ENCODE results near the gene ABCC2. TPM values are rescaled to one million over a fixed set of nuclear protein-coding genes. Genes with fewer than 3 reads are reported as not detected.
"Not testable (repeated sequence)": the region's sequence is repeated elsewhere in the genome, so short reads cannot be mapped to it uniquely, and the experiment has no call there.

The ABCC2 gene
- total RNA-seq, 2 donors from 2014 or later: 0.64 to 0.89 TPM

GRCh38 chr10:99799613-99800012 lies 17.2 kb downstream of the ABCC2 start:
- no peak for DNase-seq
- no peak for ATAC-seq
- intact Hi-C loops (cut with DNase I, micrococcal nuclease): no loop called here

- intact Hi-C loops (cut with DNase I, micrococcal nuclease): no loop called here
- DNase-seq (no peak), ATAC-seq (no peak)
These were observed 22.0 kb downstream of the ABCC2 start for GRCh38 chr10:99804471-99804870.

- no peak for DNase-seq
- intact Hi-C loops (cut with DNase I, micrococcal nuclease): no loop called here
- ATAC-seq: no peak
These were observed 22.8 kb downstream of the ABCC2 start for GRCh38 chr10:99805190-99805589.

GRCh38 chr10:99806091-99806490 lies 23.7 kb downstream of the ABCC2 start:
- ATAC-seq: no peak
- intact Hi-C loops (cut with DNase I, micrococcal nuclease): no loop called here
- no peak for DNase-seq

- ATAC-seq: no peak
- DNase-seq: no peak
- intact Hi-C loops (cut with DNase I, micrococcal nuclease): no loop called here
These were observed 25.3 kb downstream of the ABCC2 start for GRCh38 chr10:99807786-99808185.

- no peak for ATAC-seq
- intact Hi-C loops (cut with DNase I, micrococcal nuclease): no loop called here
- no peak for DNase-seq
These were observed 25.8 kb downstream of the ABCC2 start for GRCh38 chr10:99808270-99808669.

GRCh38 chr10:99809481-99809880 lies 27.0 kb downstream of the ABCC2 start:
- no peak for ATAC-seq
- no peak for DNase-seq
- intact Hi-C loops (cut with DNase I, micrococcal nuclease): no loop called here

- DNase-seq (no peak), ATAC-seq (no peak)
- intact Hi-C loops (cut with DNase I, micrococcal nuclease): no loop called here
These were observed 27.6 kb downstream of the ABCC2 start for GRCh38 chr10:99809931-99810615.

- intact Hi-C loops (cut with DNase I, micrococcal nuclease): no loop called here
- DNase-seq (no peak), ATAC-seq (no peak)
These were observed 29.7 kb downstream of the ABCC2 start for GRCh38 chr10:99812177-99812576.

GRCh38 chr10:99814143-99814542 lies 31.7 kb downstream of the ABCC2 start:
- intact Hi-C loops (cut with DNase I, micrococcal nuclease): no loop called here
- ATAC-seq: no peak

GRCh38 chr10:99815621-99816020 lies 33.2 kb downstream of the ABCC2 start:
- intact Hi-C loops (cut with DNase I, micrococcal nuclease): no loop called here
- DNase-seq (no peak), ATAC-seq (no peak)

More at GRCh38 chr10:99814143-99814542, 31.7 kb downstream of the ABCC2 start:
- no peak for DNase-seq

GRCh38 chr10:99827936-99828335 lies 45.5 kb downstream of the ABCC2 start:
- no peak for DNase-seq
- no peak for ATAC-seq
- intact Hi-C loops (cut with DNase I, micrococcal nuclease): no loop called here

GRCh38 chr10:99828464-99828863 lies 46.0 kb downstream of the ABCC2 start:
- ATAC-seq: no peak
- no peak for DNase-seq
- intact Hi-C loops (cut with DNase I, micrococcal nuclease): no loop called here

GRCh38 chr10:99832439-99832838 lies 50.0 kb downstream of the ABCC2 start:
- intact Hi-C loops (cut with DNase I, micrococcal nuclease): no loop called here
- ATAC-seq: no peak

GRCh38 chr10:99834410-99834809 lies 52.0 kb downstream of the ABCC2 start:
- DNase-seq (no peak), ATAC-seq (no peak)
- intact Hi-C loops (cut with DNase I, micrococcal nuclease): no loop called here

More at GRCh38 chr10:99832439-99832838, 50.0 kb downstream of the ABCC2 start:
- no peak for DNase-seq

GRCh38 chr10:99835947-99836346 lies 53.5 kb downstream of the ABCC2 start:
- intact Hi-C loops (cut with DNase I, micrococcal nuclease): no loop called here
- no peak for DNase-seq
- ATAC-seq: no peak

- DNase-seq (no peak), ATAC-seq (no peak)
- intact Hi-C loops (cut with DNase I, micrococcal nuclease): no loop called here
These were observed 54.3 kb downstream of the ABCC2 start for GRCh38 chr10:99836711-99837110.

- ATAC-seq; intact Hi-C loops (cut with DNase I, micrococcal nuclease); DNase-seq: not testable (repeated sequence)
These were observed 58.4 kb downstream of the ABCC2 start for GRCh38 chr10:99840859-99841258.

GRCh38 chr10:99841746-99842145 lies 59.3 kb downstream of the ABCC2 start:
- intact Hi-C loops (cut with DNase I, micrococcal nuclease): no loop called here
- no peak for DNase-seq
- no peak for ATAC-seq

- ATAC-seq (no peak), DNase-seq (no peak)
- intact Hi-C loops (cut with DNase I, micrococcal nuclease): no loop called here
These were observed 60.9 kb downstream of the ABCC2 start for GRCh38 chr10:99843310-99843709.

- ATAC-seq: no peak
- DNase-seq: no peak
- intact Hi-C loops (cut with DNase I, micrococcal nuclease): loop anchor here in 1 of 2 donors (2.0 kb wide), 1 partner anchor 200 kb away; no protein-coding TSS in a partner anchor
These were observed 62.1 kb downstream of the ABCC2 start for GRCh38 chr10:99844433-99844955.
